Thoracic aorta (tissue), 2 donors: Measurements from ENCODE around the gene NPY5R. TPM values are rescaled to one million over a fixed set of nuclear protein-coding genes. Genes with fewer than 3 reads are reported as not detected.
A peak's percentile ranks its signal among the peaks of the same experiment; 100 is the strongest.

Source experiments
- ATAC-seq: fragments of 150-250 bp; one replicate; pipeline ENCODE4 v1.8.0; 2017; ENCODE audit warnings: low read depth; ENCODE audit not compliant: insufficient number of reproducible peaks, low FRiP score
- DNase-seq: peaks from one replicate; pipeline ENCODE4 v3.0.0-alpha.2; 2020; ENCODE audit warnings: low spot score
- H3K27ac ChIP-seq, 2 donors: fragments of 200-600 bp; sonication (generic); 1 replicate in 1 of 2; 2 replicates in 1 of 2; pipeline ENCODE4 v1.5.1; 2016; ENCODE audit warnings: mild to moderate bottlenecking in 2 of 2, moderate library complexity in 2 of 2
- H3K27me3 ChIP-seq: fragments of 200-600 bp; sonication (generic); replicated peaks from 2 replicates; pipeline ENCODE4 v1.6.0; 2016; ENCODE audit warnings: mild to moderate bottlenecking; ENCODE audit not compliant: insufficient read depth
- H3K36me3 ChIP-seq: fragments of 200-600 bp; sonication (generic); one replicate; pipeline ENCODE4 v1.5.1; 2016
- H3K4me1 ChIP-seq, 2 donors: fragments of 200-600 bp; sonication (generic); 1 replicate in 1 of 2; 2 replicates in 1 of 2; pipeline versions ENCODE4 v1.5.1 to v1.6.0; 2016; ENCODE audit warnings: low read depth in 2 of 2, mild to moderate bottlenecking in 1 of 2; ENCODE audit not compliant: control insufficient read depth in 1 of 2
- H3K4me3 ChIP-seq: fragments of 200-600 bp; sonication (generic); 2 replicates; pipeline ENCODE4 v1.5.1; 2016; ENCODE audit warnings: mild to moderate bottlenecking
- H3K9me3 ChIP-seq: fragments of 200-600 bp; sonication (generic); 2 replicates; pipeline ENCODE4 v1.5.1; 2016
- CTCF ChIP-seq: fragments of 200-600 bp; sonication (generic); IDR thresholded peaks from one replicate; pipeline ENCODE4 v1.5.1; 2019; ENCODE audit warnings: antibody characterized with exemption
- total RNA-seq, 2 donors: library from RNA; depleted of rRNA; stranded (reverse); fragments of >200 nt; gene quantifications; one replicate each; pipeline versions ENCODE4 v1.1.0 to v1.2.3, GENCODE V29; 2016

Gene NPY5R
- 1 to 10 TPM; 2.3 to 5.3 TPM for total RNA-seq

- Histone ChIP-seq H3K4me1 (peaks cover 0 to 8% of the 10 kb centered on the region in 2 donors), H3K36me3 (no peaks in the 10 kb centered on the region), H3K4me3 (peak within 1 kb of the TSS; percentile 92), H3K27me3 (no peaks in the 10 kb centered on the region), H3K9me3 (no peaks in the 10 kb centered on the region), H3K27ac (peak within 1 kb of the TSS; percentile 80 to 83)
- DNase-seq (no peak), ATAC-seq (no peak)
- no peak for TF ChIP-seq CTCF
These were observed at the start of gene NPY5R for GRCh38 chr4:163343604-163344146. Gene NPY5R (plus strand): TSS chr4:163343892. CDS start chr4:163350274, 6,382 bp downstream.

- H3K4me3 ChIP-seq = no peak overlapping the region
- H3K9me3 ChIP-seq = no peaks in the 10 kb centered on the region
- H3K36me3 ChIP-seq = no peaks in the 10 kb centered on the region
- DNase-seq (no peak), ATAC-seq (no peak)
- no peaks in the 10 kb centered on the region for H3K27me3 ChIP-seq
- no peak for TF ChIP-seq CTCF
- H3K4me1 ChIP-seq = no peaks in the 10 kb centered on the region
- no peak overlapping the region for H3K27ac ChIP-seq
These were observed 48.6 kb upstream of the NPY5R start for GRCh38 chr4:163295138-163295537.

- no peaks in the 10 kb centered on the region for H3K36me3 ChIP-seq
- no peak for ATAC-seq
- no peak overlapping the region for H3K27ac ChIP-seq
- H3K4me3 ChIP-seq = no peak overlapping the region
- TF ChIP-seq CTCF = no peak
- no peaks in the 10 kb centered on the region for H3K9me3 ChIP-seq
- no peaks in the 10 kb centered on the region for H3K4me1 ChIP-seq
- H3K27me3 ChIP-seq = no peaks in the 10 kb centered on the region
- no peak for DNase-seq
These were observed 43.2 kb upstream of the NPY5R start for GRCh38 chr4:163300445-163300844.

- no peak for DNase-seq
- Histone ChIP-seq H3K27me3 (no peaks in the 10 kb centered on the region), H3K9me3 (no peaks in the 10 kb centered on the region), H3K4me1 (no peaks in the 10 kb centered on the region), H3K36me3 (no peaks in the 10 kb centered on the region), H3K4me3 (no peak overlapping the region), H3K27ac (no peak overlapping the region)
- no peak for ATAC-seq
- no peak for TF ChIP-seq CTCF
These were observed 40.6 kb upstream of the NPY5R start for GRCh38 chr4:163303069-163303468.

GRCh38 chr4:163309466-163309865 is 34.2 kb upstream of the NPY5R start:
- H3K27ac ChIP-seq = no peak overlapping the region
- no peaks in the 10 kb centered on the region for H3K27me3 ChIP-seq

More at GRCh38 chr4:163309466-163309865, 34.2 kb upstream of the NPY5R start:
- H3K36me3 ChIP-seq = no peaks in the 10 kb centered on the region
- ATAC-seq (no peak), DNase-seq (no peak)
- H3K9me3 ChIP-seq = no peaks in the 10 kb centered on the region
- H3K4me3 ChIP-seq = no peak overlapping the region
- H3K4me1 ChIP-seq = peaks cover 0 to 6% of the 10 kb centered on the region in 2 donors
- TF ChIP-seq CTCF = no peak
